ENCODE data around the gene CACNG6.

DNA sequence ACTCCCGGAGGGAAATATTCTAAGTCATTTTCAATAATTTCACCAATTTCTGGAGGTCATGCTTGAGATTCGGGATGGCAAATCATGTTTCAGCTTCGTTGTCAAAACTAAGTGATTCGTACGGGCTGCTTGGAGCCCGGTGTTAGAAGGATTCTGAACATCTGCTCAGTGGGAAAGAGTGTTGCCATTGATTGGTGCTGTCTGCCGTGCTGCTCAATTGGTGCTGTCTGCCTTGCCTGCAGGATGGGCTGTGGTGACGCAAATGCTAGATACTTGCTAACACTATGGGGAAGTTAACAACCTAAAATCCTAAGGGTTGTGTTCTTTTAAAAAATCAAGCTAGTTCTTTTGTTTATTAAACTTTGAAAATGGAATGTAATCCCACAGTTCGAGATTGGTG lies 46.0 kb upstream of the CACNG6 start:
- TF ChIP-seq, protein P1, sequence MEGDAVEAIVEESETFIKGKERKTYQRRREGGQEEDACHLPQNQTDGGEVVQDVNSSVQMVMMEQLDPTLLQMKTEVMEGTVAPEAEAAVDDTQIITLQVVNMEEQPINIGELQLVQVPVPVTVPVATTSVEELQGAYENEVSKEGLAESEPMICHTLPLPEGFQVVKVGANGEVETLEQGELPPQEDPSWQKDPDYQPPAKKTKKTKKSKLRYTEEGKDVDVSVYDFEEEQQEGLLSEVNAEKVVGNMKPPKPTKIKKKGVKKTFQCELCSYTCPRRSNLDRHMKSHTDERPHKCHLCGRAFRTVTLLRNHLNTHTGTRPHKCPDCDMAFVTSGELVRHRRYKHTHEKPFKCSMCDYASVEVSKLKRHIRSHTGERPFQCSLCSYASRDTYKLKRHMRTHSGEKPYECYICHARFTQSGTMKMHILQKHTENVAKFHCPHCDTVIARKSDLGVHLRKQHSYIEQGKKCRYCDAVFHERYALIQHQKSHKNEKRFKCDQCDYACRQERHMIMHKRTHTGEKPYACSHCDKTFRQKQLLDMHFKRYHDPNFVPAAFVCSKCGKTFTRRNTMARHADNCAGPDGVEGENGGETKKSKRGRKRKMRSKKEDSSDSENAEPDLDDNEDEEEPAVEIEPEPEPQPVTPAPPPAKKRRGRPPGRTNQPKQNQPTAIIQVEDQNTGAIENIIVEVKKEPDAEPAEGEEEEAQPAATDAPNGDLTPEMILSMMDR (optimal IDR thresholded peaks at IDR 0.05 in 1 of 3, IDR thresholded peaks at IDR 0.05 in 1 of 3, conservative IDR thresholded peaks at IDR 0.05 in 1 of 3; ENCODE audit: extremely low read depth in 1 of 3, insufficient read depth in 2 of 3, low read length in 3 of 3), result no peak
- no peak for TF ChIP-seq EZH2 (IDR thresholded peaks at IDR 0.05; ENCODE audit: low read length)
